Testis (tissue), 2 donors: ENCODE results near the gene MAPRE2.

Experiments
- CTCF ChIP-seq, 3 experiments: fragments of 450-650 bp in 2 of 3; fragments of 200-600 bp in 1 of 3; sonication (generic) in 1 of 3; IDR thresholded peaks; one replicate each; pipeline ENCODE4 v1.5.1; 2016 to 2019; ENCODE audit warnings: antibody characterized with exemption in 3 of 3, mild to moderate bottlenecking in 2 of 3, moderate library complexity in 1 of 3
- POLR2A ChIP-seq: fragments of 450-650 bp; IDR thresholded peaks from one replicate; pipeline ENCODE4 v1.6.1; 2017; ENCODE audit warnings: antibody characterized with exemption, mild to moderate bottlenecking, moderate library complexity

GRCh38 chr18:35032113-35032512 lies 9.1 kb upstream of the MAPRE2 start:
- TF ChIP-seq CTCF (IDR thresholded peaks at IDR 0.05) (no peak), POLR2A (no peak)
